Measurements from ENCODE around the gene DRD1.

GRCh38 chr5:175461370-175461769, 17.4 kb upstream of the DRD1 start:
- TF ChIP-seq CTCF (IDR thresholded peaks at IDR 0.05) (no peak), POLR2A (IDR thresholded peaks at IDR 0.05) (no peak), POLR2AphosphoS5 (IDR thresholded peaks at IDR 0.05) (no peak)
